Fibroblast of lung (primary cell): ENCODE results near the gene PXDC1. TPM values are rescaled to one million over a fixed set of nuclear protein-coding genes. Genes with fewer than 3 reads are reported as not detected.
"Not testable (repeated sequence)": the region's sequence is repeated elsewhere in the genome, so short reads cannot be mapped to it uniquely, and the experiment has no call there.

Experiments
- DNase-seq, 2 donors: peaks; one replicate each; pipeline versions ENCODE4 v3.0.0 to v3.0.0-alpha.2; 2010; ENCODE audit warnings: low read depth in 2 of 2
- H2AFZ ChIP-seq: 2 replicates; pipeline ENCODE4 v1.5.1; 2012; ENCODE audit warnings: low read length, control low read depth, inconsistent platforms
- H3K27ac ChIP-seq: 2 replicates; pipeline ENCODE4 v1.5.1; 2011; ENCODE audit warnings: low read length, control low read depth; ENCODE audit not compliant: insufficient read depth
- H3K27me3 ChIP-seq: 2 replicates; pipeline ENCODE4 v1.5.1; 2011; ENCODE audit warnings: mild to moderate bottlenecking, low read length; ENCODE audit not compliant: control insufficient read depth, insufficient read depth
- H3K36me3 ChIP-seq: 2 replicates; pipeline ENCODE4 v1.5.1; 2011; ENCODE audit warnings: low read length; ENCODE audit not compliant: control insufficient read depth, insufficient read depth
- H3K4me1 ChIP-seq: 2 replicates; pipeline ENCODE4 v1.5.1; 2011; ENCODE audit warnings: low read length; ENCODE audit not compliant: control insufficient read depth, insufficient read depth; ENCODE audit errors: extremely low read depth
- H3K4me2 ChIP-seq: 2 replicates; pipeline ENCODE4 v1.5.1; 2011; ENCODE audit warnings: low read length, control low read depth; ENCODE audit not compliant: insufficient read depth; ENCODE audit errors: extremely low read depth
- H3K4me3 ChIP-seq, 4 experiments: fragments of 200-600 bp in 1 of 4; sonication (generic) in 1 of 4; replicated peaks in 1 of 4; 2 replicates each; pipeline ENCODE4 v1.5.1; 2011 to 2016; ENCODE audit warnings: low read length in 4 of 4, low read depth in 3 of 4, mild to moderate bottlenecking in 3 of 4, control low read depth in 2 of 4, inconsistent platforms in 1 of 4, mixed read lengths in 1 of 4; ENCODE audit not compliant: insufficient read depth in 1 of 4; ENCODE audit errors: control extremely low read depth in 1 of 4
- H3K79me2 ChIP-seq: 2 replicates; pipeline ENCODE4 v1.5.1; 2012; ENCODE audit warnings: mild to moderate bottlenecking, low read length, inconsistent platforms; ENCODE audit not compliant: control insufficient read depth, insufficient read depth
- H3K9ac ChIP-seq: 2 replicates; pipeline ENCODE4 v1.5.1; 2011; ENCODE audit warnings: mild to moderate bottlenecking, low read length, control low read depth; ENCODE audit not compliant: insufficient read depth
- H3K9me3 ChIP-seq: 2 replicates; pipeline ENCODE4 v1.5.1; 2012; ENCODE audit warnings: low read depth, low read length; ENCODE audit not compliant: control insufficient read depth, insufficient read depth
- H4K20me1 ChIP-seq: 2 replicates; pipeline ENCODE4 v1.5.1; 2011; ENCODE audit warnings: low read length; ENCODE audit not compliant: control insufficient read depth, insufficient read depth; ENCODE audit errors: extremely low read depth
- CTCF ChIP-seq, 2 donors: IDR thresholded peaks in 1 of 2; conservative IDR thresholded peaks in 1 of 2; 1 replicate in 1 of 2; 2 replicates in 1 of 2; pipeline ENCODE4 v1.5.1; 2011 to 2012; ENCODE audit warnings: low read length in 2 of 2, control low read depth in 1 of 2, inconsistent platforms in 1 of 2, low read depth in 1 of 2, mild to moderate bottlenecking in 1 of 2
- EZH2 ChIP-seq: IDR thresholded peaks from 2 replicates; pipeline ENCODE4 v1.5.1; 2012; ENCODE audit warnings: low read length, control low read depth, mild to moderate bottlenecking; ENCODE audit errors: missing control alignments
- polyA plus RNA-seq, 2 donors: library from polyadenylated mRNA; depleted of rRNA in 1 of 2; stranded (reverse) in 1 of 2; unstranded in 1 of 2; fragments of >200 nt; gene quantifications; 2 replicates each; pipeline ENCODE4 v1.2.1, GENCODE V29; 2011 to 2012; ENCODE audit warnings: missing spikeins in 1 of 2
- total RNA-seq: library from RNA; depleted of rRNA; stranded (reverse); fragments of >200 nt; gene quantifications from 2 replicates; pipeline ENCODE4 v1.2.1, GENCODE V29; 2014

Gene PXDC1
- total and polyA plus RNA-seq, 2 donors (not counting 1 experiment from before 2014, with no cell fraction given): 30.3 to 52.7 TPM

GRCh38 chr6:3678946-3679345, 72.6 kb downstream of the PXDC1 start:
- no peaks in the 10 kb centered on the region for H4K20me1 ChIP-seq
- no peaks in the 10 kb centered on the region for H3K36me3 ChIP-seq
- H2AFZ ChIP-seq: no peak overlapping the region
- no peak for DNase-seq
- H3K9ac ChIP-seq: no peak overlapping the region
- H3K27me3 ChIP-seq: peaks cover 3% of the 10 kb centered on the region
- no peaks in the 10 kb centered on the region for H3K9me3 ChIP-seq
- no peak overlapping the region for H3K27ac ChIP-seq
- H3K4me2 ChIP-seq: no peak overlapping the region
- H3K4me3 ChIP-seq: no peak overlapping the region
- H3K79me2 ChIP-seq: no peaks in the 10 kb centered on the region
- TF ChIP-seq CTCF (conservative IDR thresholded peaks at IDR 0.05 in 1 of 2, IDR thresholded peaks at IDR 0.05 in 1 of 2; ENCODE audit: low read depth in 1 of 2, low read length in 2 of 2): no peak
- no peak for TF ChIP-seq EZH2
- H3K4me1 ChIP-seq: no peaks in the 10 kb centered on the region

- H3K4me2 ChIP-seq, H4K20me1 ChIP-seq, H3K4me3 ChIP-seq, DNase-seq, H3K9ac ChIP-seq, H3K4me1 ChIP-seq, H3K36me3 ChIP-seq, H3K27me3 ChIP-seq, H2AFZ ChIP-seq, H3K27ac ChIP-seq, H3K9me3 ChIP-seq, H3K79me2 ChIP-seq: not testable (repeated sequence)
These were observed 73.8 kb downstream of the PXDC1 start for GRCh38 chr6:3677751-3678150.

- not testable (repeated sequence) for DNase-seq, H4K20me1 ChIP-seq, H3K27ac ChIP-seq, H3K9me3 ChIP-seq, H3K79me2 ChIP-seq, H3K4me3 ChIP-seq, H3K4me2 ChIP-seq, H2AFZ ChIP-seq, H3K36me3 ChIP-seq, H3K27me3 ChIP-seq, H3K4me1 ChIP-seq, H3K9ac ChIP-seq
These were observed 74.2 kb downstream of the PXDC1 start for GRCh38 chr6:3677351-3677750.

Other genes with a start within 250 kb of the PXDC1 start
- 11.6 and 15.7 TPM in 2 replicates for gene FAM50B, start 97.7 kb upstream of the PXDC1 start, total RNA-seq
- 4.2 and 5.6 TPM in 2 replicates for gene FAM50B, start 97.7 kb upstream of the PXDC1 start, polyA plus RNA-seq